NCI-H146 (cell line): Measurements from ENCODE around the gene HOXD11.

Experiments used
- DNase-seq: peaks from one replicate; lab custom pipeline; 2025; lab: John Stamatoyannopoulos, UW

The HOXD11 gene

GRCh38 chr2:176121190-176122051 is 14.3 kb downstream of the HOXD11 start:
- DNase-seq, result no peak

GRCh38 chr2:176122052-176122682 is 15.1 kb downstream of the HOXD11 start:
- DNase-seq, result no peak

GRCh38 chr2:176122683-176123410 is 15.8 kb downstream of the HOXD11 start, which contains the start of gene HOXD9:
HOXD9 (plus strand) TSS chr2:176122719; CDS start chr2:176122769, 50 bp downstream.
- no peak for DNase-seq

- DNase-seq, result no peak
These were observed 16.5 kb downstream of the HOXD11 start for GRCh38 chr2:176123411-176124109.

GRCh38 chr2:176124110-176124946 is 17.2 kb downstream of the HOXD11 start:
- no peak for DNase-seq

GRCh38 chr2:176124947-176125771 is 18.1 kb downstream of the HOXD11 start:
- DNase-seq, result no peak

GRCh38 chr2:176125772-176126054 is 18.6 kb downstream of the HOXD11 start:
- DNase-seq, result no peak

GRCh38 chr2:176126929-176127773 is 20.1 kb downstream of the HOXD11 start:
- peak; percentile 31 for DNase-seq

- DNase-seq, result no peak
These were observed 20.6 kb downstream of the HOXD11 start for GRCh38 chr2:176127774-176128072.

GRCh38 chr2:176128172-176128981 is 21.3 kb downstream of the HOXD11 start:
- DNase-seq, result no peak

GRCh38 chr2:176128982-176129796 is 22.1 kb downstream of the HOXD11 start, which contains the start of gene HOXD8:
HOXD8 (plus strand) TSS chr2:176129705; CDS start chr2:176130367, 662 bp downstream.
- DNase-seq, result no peak

- DNase-seq, result no peak
These were observed 22.7 kb downstream of the HOXD11 start for GRCh38 chr2:176129813-176130146.

- DNase-seq, result no peak
These were observed 23.3 kb downstream of the HOXD11 start for GRCh38 chr2:176130147-176130956.

GRCh38 chr2:176130957-176131847 is 24.1 kb downstream of the HOXD11 start:
- no peak for DNase-seq

GRCh38 chr2:176131848-176132158 is 24.7 kb downstream of the HOXD11 start:
- DNase-seq, result no peak
